VCaP (cell line): ENCODE results near the gene DNAH10.

Source experiments
- H3K27ac ChIP-seq: fragments of 450-650 bp; 2 replicates; pipeline ENCODE4 v1.5.1; 2017
- TF ChIP-seq, protein P1 (sequence below): fragments of 450-650 bp; conservative IDR thresholded peaks from 2 replicates; pipeline ENCODE4 v1.5.1; 2017; ENCODE audit warnings: mild to moderate bottlenecking, moderate library complexity

DNAH10 gene

DNA sequence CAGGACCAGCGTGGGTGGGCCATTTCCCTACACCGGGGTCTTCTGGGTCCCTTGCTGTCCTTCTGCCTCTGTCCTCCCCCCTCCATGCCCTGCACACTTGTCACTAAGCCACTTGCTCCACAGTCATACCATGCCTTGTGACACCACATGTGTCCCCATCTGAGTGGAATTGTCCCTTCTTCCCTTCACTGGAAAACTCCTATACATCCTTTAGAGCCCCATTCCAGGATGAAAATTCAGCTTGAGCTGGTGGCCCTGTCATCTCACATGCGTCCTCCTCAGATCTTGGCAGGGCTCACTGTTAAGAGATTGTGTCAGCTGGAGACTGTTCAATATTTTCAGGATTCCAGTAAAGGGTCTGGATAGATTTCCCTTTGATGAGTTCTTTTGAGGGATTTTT lies 87.4 kb downstream of the DNAH10 start:
- TF ChIP-seq, protein P1, sequence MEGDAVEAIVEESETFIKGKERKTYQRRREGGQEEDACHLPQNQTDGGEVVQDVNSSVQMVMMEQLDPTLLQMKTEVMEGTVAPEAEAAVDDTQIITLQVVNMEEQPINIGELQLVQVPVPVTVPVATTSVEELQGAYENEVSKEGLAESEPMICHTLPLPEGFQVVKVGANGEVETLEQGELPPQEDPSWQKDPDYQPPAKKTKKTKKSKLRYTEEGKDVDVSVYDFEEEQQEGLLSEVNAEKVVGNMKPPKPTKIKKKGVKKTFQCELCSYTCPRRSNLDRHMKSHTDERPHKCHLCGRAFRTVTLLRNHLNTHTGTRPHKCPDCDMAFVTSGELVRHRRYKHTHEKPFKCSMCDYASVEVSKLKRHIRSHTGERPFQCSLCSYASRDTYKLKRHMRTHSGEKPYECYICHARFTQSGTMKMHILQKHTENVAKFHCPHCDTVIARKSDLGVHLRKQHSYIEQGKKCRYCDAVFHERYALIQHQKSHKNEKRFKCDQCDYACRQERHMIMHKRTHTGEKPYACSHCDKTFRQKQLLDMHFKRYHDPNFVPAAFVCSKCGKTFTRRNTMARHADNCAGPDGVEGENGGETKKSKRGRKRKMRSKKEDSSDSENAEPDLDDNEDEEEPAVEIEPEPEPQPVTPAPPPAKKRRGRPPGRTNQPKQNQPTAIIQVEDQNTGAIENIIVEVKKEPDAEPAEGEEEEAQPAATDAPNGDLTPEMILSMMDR: no peak
- H3K27ac ChIP-seq: no peak overlapping the region

DNA sequence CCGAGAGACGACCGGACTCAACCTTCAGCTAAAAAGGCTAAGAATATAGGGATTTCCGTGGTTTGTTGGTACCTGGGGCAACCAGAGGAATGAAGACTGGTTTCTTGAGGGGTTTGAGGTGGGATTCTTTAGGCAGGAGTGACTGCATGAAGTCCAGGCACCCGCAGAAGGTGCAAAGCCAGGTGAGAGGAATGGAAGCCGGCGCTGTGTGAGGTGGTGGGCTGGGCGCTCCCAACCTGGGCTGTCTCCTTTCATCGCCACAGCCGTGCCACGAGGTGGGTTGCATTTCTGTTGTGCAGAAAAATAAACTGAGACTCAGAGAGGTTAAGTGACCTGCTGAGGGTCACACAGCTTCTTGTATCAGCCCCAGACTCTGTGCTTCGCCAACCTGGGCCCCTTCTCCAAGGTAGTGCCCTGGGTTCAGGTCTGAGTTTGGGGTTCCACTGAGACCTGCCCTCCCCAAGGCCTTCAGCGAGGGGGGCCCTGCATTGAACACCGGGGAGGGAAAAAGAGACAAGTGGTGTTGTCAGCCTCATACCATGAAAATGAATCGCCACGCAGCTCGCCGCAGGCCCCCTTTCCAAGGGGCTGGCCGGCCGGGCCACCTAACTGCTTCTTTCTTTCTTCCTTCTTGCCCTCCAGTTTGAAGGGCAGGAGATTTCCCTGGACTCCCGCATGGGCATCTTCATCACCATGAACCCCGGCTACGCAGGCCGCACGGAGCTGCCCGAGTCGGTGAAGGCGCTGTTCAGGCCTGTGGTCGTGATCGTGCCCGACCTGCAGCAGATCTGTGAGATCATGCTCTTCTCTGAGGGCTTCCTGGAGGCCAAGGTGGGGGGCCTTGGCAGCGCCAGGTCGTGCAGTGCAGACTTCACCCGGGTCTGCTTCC lies 88.4 kb downstream of the DNAH10 start:
- H3K27ac ChIP-seq: no peak overlapping the region
- TF ChIP-seq, protein P1: no peak

DNA sequence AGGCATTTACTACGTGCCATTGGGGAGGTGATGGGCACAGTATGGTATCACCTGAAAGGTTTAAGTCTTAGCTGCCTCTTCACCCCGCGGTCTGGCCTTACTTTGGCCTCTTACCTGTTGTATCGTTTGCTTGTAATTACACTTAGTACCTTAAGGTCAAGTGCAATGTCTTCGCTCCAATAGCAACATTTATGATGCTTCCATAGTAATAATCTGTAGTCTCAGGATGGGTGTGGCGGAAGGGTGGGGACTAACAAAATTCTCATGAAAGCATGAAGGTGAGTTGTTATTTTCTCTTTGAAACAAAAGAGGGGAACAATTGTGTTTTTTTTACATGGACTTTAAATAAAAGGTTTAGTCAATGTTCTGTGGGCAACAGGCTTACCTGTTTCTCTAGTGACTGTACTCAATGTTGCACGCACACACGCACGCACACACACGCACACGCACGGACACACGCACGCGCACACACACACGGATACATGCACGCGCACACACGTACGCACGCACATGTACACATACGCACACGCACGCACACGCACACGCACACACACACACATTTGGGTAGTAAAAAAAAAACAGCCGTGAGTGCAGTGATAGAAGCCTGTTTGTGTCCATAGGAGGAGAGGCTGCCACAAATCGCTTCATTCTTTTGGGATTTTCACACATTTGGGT lies 91.4 kb downstream of the DNAH10 start:
- H3K27ac ChIP-seq: no peak overlapping the region
- TF ChIP-seq, protein P1: no peak

DNA sequence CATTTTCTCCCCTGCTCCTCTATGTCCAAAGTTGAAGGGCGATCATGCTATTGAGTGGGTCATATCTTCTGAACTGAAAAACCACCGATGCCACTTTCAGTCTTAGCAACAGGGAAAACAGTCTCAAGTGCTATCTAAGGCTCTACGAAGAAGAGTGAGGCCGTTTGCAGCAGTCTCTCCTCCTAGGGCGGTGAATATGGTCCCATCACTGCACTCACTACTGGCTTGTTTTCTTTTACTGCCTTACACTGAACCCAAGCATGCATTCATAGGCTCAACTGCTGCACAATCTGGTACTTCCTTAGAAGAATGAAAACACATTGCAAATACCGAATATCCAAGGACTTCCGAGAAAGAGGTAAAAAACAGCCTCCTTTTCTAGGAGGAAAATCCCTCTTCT lies 92.1 kb downstream of the DNAH10 start:
- H3K27ac ChIP-seq: no peak overlapping the region
- TF ChIP-seq, protein P1: no peak

DNA sequence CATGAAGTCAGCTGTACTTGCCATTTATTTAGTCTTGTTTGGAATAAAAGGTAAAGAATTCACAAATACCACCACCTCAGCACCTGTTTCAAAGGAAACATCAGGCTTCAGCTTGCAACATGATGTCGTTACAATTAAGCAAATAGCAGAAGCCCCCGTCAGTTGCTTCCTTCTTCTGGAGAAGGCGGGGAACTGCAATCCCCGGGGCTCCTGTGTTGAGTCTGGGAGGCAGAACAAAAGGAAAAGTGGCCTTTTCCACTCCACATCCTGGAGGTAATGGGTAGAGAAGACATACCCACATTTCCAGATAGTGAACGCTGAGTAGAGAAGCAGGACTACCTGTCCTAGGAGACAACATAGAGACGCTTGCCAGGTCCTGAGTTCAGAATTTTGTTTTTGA lies 92.8 kb downstream of the DNAH10 start:
- TF ChIP-seq, protein P1: no peak
- no peak overlapping the region for H3K27ac ChIP-seq

DNA sequence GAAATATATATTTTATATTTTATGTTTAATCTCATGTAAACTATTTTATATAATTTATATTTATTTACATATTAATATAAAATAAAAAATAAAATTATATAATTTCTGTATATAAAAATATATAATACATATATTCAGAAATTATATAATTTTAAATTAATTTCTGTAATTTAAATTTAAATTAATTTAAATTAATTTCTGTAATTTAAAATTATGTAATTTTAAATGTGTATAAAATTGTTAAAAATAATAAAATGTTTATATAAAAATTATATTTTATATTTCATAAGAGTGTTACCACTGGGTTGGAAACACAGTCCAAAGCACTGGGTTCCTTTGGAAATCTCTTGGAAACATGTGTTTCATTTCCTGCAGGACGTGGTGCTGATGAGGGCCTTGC lies 94.6 kb downstream of the DNAH10 start:
- TF ChIP-seq, protein P1: no peak
- H3K27ac ChIP-seq: no peak overlapping the region

DNA sequence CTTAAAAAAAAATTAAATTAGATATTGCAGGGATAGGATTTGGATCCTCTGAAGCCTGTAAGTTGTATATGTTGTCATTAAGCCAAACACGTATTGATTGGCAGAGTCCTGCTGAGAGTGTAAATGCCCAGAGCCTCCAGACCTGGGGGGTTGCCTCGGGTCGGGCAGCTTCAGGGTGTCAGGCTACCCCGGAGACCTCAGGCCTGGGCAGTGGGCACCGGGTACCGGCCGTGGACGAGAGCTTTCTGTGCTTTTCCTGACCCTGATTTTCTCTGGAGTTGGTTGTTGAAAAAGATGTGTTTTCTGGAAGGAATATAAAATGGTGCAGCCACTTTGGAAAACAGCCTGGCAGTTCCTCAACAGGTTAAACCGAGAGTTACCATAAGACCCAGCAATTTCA lies 96.1 kb downstream of the DNAH10 start:
- H3K27ac ChIP-seq: no peak overlapping the region
- TF ChIP-seq, protein P1: no peak
